Hindlimb muscle (tissue), 1 donor: ENCODE data around the gene BPIFB1. TPM values are rescaled to one million over a fixed set of nuclear protein-coding genes. Genes with fewer than 3 reads are reported as not detected.

ENCODE experiments used
- DNase-seq: peaks from one replicate; pipeline ENCODE4 v3.0.0-alpha.2; 2013
- polyA plus RNA-seq: library from polyadenylated mRNA; unstranded; fragments of 120-200 nt; gene quantifications from one replicate; pipeline ENCODE4 v1.2.1, GENCODE V29; 2013; ENCODE audit not compliant: insufficient read length

The BPIFB1 gene
- polyA plus RNA-seq, result not detected

- no peak for DNase-seq
Measured at GRCh38 chr20:33282991-33283555, at the start of gene BPIFB1. Gene BPIFB1 (plus strand): TSS chr20:33283214. CDS start chr20:33286074, 2,860 bp downstream.

- no peak for DNase-seq
Measured at GRCh38 chr20:33234050-33234449, 49.0 kb upstream of the BPIFB1 start.

- no peak for DNase-seq
Measured at GRCh38 chr20:33235696-33236095, 47.3 kb upstream of the BPIFB1 start, which contains the start of gene BPIFA1. Gene BPIFA1 (plus strand): TSS chr20:33235996. CDS start chr20:33237712, 1,716 bp downstream.

- DNase-seq, result no peak
Measured at GRCh38 chr20:33236351-33236750, 46.7 kb upstream of the BPIFB1 start.

GRCh38 chr20:33237989-33238388, 45.0 kb upstream of the BPIFB1 start:
- DNase-seq, result no peak

- no peak for DNase-seq
Measured at GRCh38 chr20:33239418-33239817, 43.6 kb upstream of the BPIFB1 start.

GRCh38 chr20:33239979-33240736, 42.9 kb upstream of the BPIFB1 start:
- DNase-seq, result no peak

GRCh38 chr20:33240923-33241322, 42.1 kb upstream of the BPIFB1 start:
- DNase-seq, result no peak

- DNase-seq, result no peak
Measured at GRCh38 chr20:33242319-33243100, 40.5 kb upstream of the BPIFB1 start.

- DNase-seq, result no peak
Measured at GRCh38 chr20:33246077-33246476, 36.9 kb upstream of the BPIFB1 start.

- DNase-seq, result no peak
Measured at GRCh38 chr20:33249456-33249855, 33.6 kb upstream of the BPIFB1 start.

- DNase-seq, result no peak
Measured at GRCh38 chr20:33250666-33251065, 32.3 kb upstream of the BPIFB1 start.

GRCh38 chr20:33251496-33251895, 31.5 kb upstream of the BPIFB1 start:
- DNase-seq, result no peak

- no peak for DNase-seq
Measured at GRCh38 chr20:33252460-33252859, 30.6 kb upstream of the BPIFB1 start.

- DNase-seq, result no peak
Measured at GRCh38 chr20:33255005-33255404, 28.0 kb upstream of the BPIFB1 start.

- no peak for DNase-seq
Measured at GRCh38 chr20:33257237-33257636, 25.8 kb upstream of the BPIFB1 start.

- DNase-seq, result no peak
Measured at GRCh38 chr20:33259371-33259770, 23.6 kb upstream of the BPIFB1 start.

GRCh38 chr20:33261465-33261864, 21.5 kb upstream of the BPIFB1 start:
- DNase-seq, result no peak

- DNase-seq, result peak; percentile 51
Measured at GRCh38 chr20:33262658-33263065, 20.4 kb upstream of the BPIFB1 start.

GRCh38 chr20:33263784-33264183, 19.2 kb upstream of the BPIFB1 start:
- DNase-seq, result no peak

GRCh38 chr20:33267701-33268100, 15.3 kb upstream of the BPIFB1 start:
- no peak for DNase-seq

- no peak for DNase-seq
Measured at GRCh38 chr20:33272155-33272873, 10.7 kb upstream of the BPIFB1 start.
